Measurements from ENCODE around the gene CMTM1.

GRCh38 chr16:66616169-66616568 lies 49.9 kb downstream of the CMTM1 start:
- TF ChIP-seq CTCF (conservative IDR thresholded peaks at IDR 0.05) = no peak
- TF ChIP-seq ZFX (IDR thresholded peaks at IDR 0.05) = no peak

Measured in C4-2B (cell line).